Transverse colon (tissue), 4 donors: ENCODE data around the gene UBE3A. TPM values are rescaled to one million over a fixed set of nuclear protein-coding genes. Genes with fewer than 3 reads are reported as not detected.
A peak's percentile ranks its signal among the peaks of the same experiment; 100 is the strongest.

Source experiments
- DNase-seq: peaks from one replicate; pipeline ENCODE4 v3.0.0-alpha.2; 2019
- H3K27ac ChIP-seq, 4 donors: fragments of 200-600 bp; sonication (generic); 2 replicates each; pipeline ENCODE4 v1.5.1; 2016 to 2018; ENCODE audit warnings: inconsistent platforms in 4 of 4
- H3K27me3 ChIP-seq: fragments of 200-600 bp; sonication (generic); 2 replicates; pipeline ENCODE4 v1.5.1; 2017; ENCODE audit warnings: inconsistent platforms
- H3K36me3 ChIP-seq, 4 donors: fragments of 200-600 bp; sonication (generic); 2 replicates each; pipeline ENCODE4 v1.5.1; 2017 to 2019; ENCODE audit warnings: inconsistent platforms in 4 of 4
- H3K4me1 ChIP-seq, 4 donors: fragments of 200-600 bp; sonication (generic); 2 replicates each; pipeline ENCODE4 v1.5.1; 2017 to 2020; ENCODE audit warnings: inconsistent platforms in 4 of 4
- H3K4me3 ChIP-seq, 4 donors: fragments of 200-600 bp; sonication (generic); 1 replicate in 1 of 4; 2 replicates in 3 of 4; pipeline versions ENCODE4 v1.5.1 to v1.6.1; 2017 to 2019; ENCODE audit warnings: inconsistent platforms in 4 of 4
- H3K9me3 ChIP-seq, 2 donors: fragments of 200-600 bp; sonication (generic); 2 replicates each; pipeline ENCODE4 v1.5.1; 2017 to 2019; ENCODE audit warnings: inconsistent platforms in 2 of 2
- EP300 ChIP-seq: sonication (generic); formaldehyde crosslinking; IDR thresholded peaks from one replicate; pipeline ENCODE4 v1.6.1; 2017; ENCODE audit warnings: antibody characterized with exemption, low read depth
- POLR2A ChIP-seq: fragments of 450-650 bp; IDR thresholded peaks from one replicate; pipeline ENCODE4 v1.6.1; 2016; ENCODE audit warnings: antibody characterized with exemption, mild to moderate bottlenecking, moderate library complexity
- POLR2AphosphoS5 ChIP-seq, 3 donors: sonication (generic); formaldehyde crosslinking; IDR thresholded peaks; one replicate each; pipeline ENCODE4 v1.6.1; 2016; ENCODE audit warnings: antibody characterized with exemption in 3 of 3
- WGBS, 2 donors: methylation state at CpG; one replicate each; pipeline ENCODE4 v1.1.5; 2018; ENCODE audit warnings: low coverage in 1 of 2; 5-methylcytosine and 5-hydroxymethylcytosine counted together
- in situ Hi-C, 4 donors: fragments of 200-750 bp; cut with MboI; loops; one replicate each; pipeline versions ENCODE4 v1.15.0 to v1.15.1; 2017; ENCODE audit warnings: low sequenced_read_pairs in 3 of 4, low pct_ligation_motif_present in 1 of 4, low pct_unique_long_range_greater_than_20kb in 1 of 4
- intact Hi-C: fragments of 100-400 bp; cut with DNase I; formaldehyde crosslinking; loops from one replicate; pipeline ENCODE4 v1.15.1; 2023; ENCODE audit warnings: low total_unique reads
- total RNA-seq, 4 donors: library from RNA; depleted of rRNA; stranded (reverse); fragments of >200 nt; gene quantifications; one replicate each; pipeline ENCODE4 v1.1.0, GENCODE V29; 2016
- TF ChIP-seq, protein P1 (sequence below), 5 experiments: fragments of 200-600 bp in 3 of 5; fragments of 450-650 bp in 2 of 5; sonication (generic) in 3 of 5; IDR thresholded peaks; 1 replicate in 2 of 5; 2 replicates in 3 of 5; pipeline ENCODE4 v1.5.1; 2016 to 2017; ENCODE audit warnings: antibody characterized with exemption in 5 of 5, inconsistent platforms in 3 of 5, mild to moderate bottlenecking in 2 of 5, moderate library complexity in 1 of 5

Gene UBE3A
- total RNA-seq, 4 donors from 2014 or later: 52.1 to 92.1 (median 76.5) TPM

DNA sequence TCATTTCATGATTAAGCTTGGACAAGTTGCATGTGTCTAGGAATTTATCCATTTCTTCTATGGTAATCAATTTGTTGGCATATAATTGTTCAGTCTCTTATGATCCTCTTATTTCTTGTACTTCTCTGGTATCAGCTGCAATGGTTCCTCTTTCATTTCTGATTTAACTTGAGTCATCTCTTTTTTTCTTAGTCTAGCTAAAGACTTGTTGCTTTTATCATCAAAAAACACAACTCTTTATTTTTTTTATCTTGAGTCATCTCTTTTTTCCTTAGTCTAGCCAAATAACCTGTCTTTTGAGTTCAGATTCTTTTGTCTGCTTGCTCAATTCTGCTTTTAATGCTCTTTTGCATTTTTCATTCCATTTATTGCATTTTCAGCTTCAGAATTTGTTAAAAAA, 37.3 kb downstream of the UBE3A start:
- no peak overlapping the region for H3K27ac ChIP-seq
- no peak overlapping the region for H3K4me3 ChIP-seq
- in situ Hi-C loops (no loop called here), intact Hi-C loops (no loop called here)
- H3K4me1 ChIP-seq: no peaks in the 10 kb centered on the region
- H3K36me3 ChIP-seq: peaks cover 0 to 39% (median 7%) of the 10 kb centered on the region in 4 donors
- H3K27me3 ChIP-seq: no peaks in the 10 kb centered on the region
- no peaks in the 10 kb centered on the region for H3K9me3 ChIP-seq
- TF ChIP-seq POLR2AphosphoS5 (IDR thresholded peaks at IDR 0.05): no peak
- TF ChIP-seq, protein P1, sequence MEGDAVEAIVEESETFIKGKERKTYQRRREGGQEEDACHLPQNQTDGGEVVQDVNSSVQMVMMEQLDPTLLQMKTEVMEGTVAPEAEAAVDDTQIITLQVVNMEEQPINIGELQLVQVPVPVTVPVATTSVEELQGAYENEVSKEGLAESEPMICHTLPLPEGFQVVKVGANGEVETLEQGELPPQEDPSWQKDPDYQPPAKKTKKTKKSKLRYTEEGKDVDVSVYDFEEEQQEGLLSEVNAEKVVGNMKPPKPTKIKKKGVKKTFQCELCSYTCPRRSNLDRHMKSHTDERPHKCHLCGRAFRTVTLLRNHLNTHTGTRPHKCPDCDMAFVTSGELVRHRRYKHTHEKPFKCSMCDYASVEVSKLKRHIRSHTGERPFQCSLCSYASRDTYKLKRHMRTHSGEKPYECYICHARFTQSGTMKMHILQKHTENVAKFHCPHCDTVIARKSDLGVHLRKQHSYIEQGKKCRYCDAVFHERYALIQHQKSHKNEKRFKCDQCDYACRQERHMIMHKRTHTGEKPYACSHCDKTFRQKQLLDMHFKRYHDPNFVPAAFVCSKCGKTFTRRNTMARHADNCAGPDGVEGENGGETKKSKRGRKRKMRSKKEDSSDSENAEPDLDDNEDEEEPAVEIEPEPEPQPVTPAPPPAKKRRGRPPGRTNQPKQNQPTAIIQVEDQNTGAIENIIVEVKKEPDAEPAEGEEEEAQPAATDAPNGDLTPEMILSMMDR (IDR thresholded peaks at IDR 0.05): no peak
- no peak for TF ChIP-seq EP300
- TF ChIP-seq POLR2A: no peak
- DNase-seq: no peak

DNA sequence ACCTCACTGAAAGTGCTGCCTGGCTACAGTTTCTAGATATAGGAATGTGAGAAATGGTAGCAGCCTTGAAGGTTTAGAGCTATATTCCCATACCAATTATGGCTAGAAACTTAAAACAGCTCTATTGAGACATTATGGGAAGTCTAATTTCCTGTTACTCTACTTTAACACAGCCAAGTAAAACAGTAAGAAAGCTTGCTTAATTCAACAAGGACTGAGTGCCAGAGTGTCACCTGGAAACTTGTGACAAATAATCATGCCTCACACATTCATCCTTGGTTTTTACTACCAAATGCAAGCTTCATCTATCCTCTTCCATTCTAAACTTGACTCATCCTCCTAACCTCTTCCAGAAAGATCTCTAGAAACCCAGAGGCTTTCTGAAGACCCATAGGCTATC, 41.7 kb downstream of the UBE3A start:
- Histone ChIP-seq H3K27me3 (no peaks in the 10 kb centered on the region), H3K9me3 (no peaks in the 10 kb centered on the region), H3K27ac (no peak overlapping the region), H3K4me3 (no peak overlapping the region), H3K4me1 (peaks cover 0 to 9% (median 2%) of the 10 kb centered on the region in 4 donors), H3K36me3 (peaks cover 0 to 24% (median 3%) of the 10 kb centered on the region in 4 donors)
- DNase-seq: no peak
- intact Hi-C loops: loop anchor here (2.0 kb wide), 1 partner anchor 48 kb away; no protein-coding TSS in a partner anchor
- in situ Hi-C loops: no loop called here
- TF ChIP-seq, protein P1 (IDR thresholded peaks at IDR 0.05): no peak
- TF ChIP-seq POLR2AphosphoS5 (IDR thresholded peaks at IDR 0.05) (no peak), POLR2A (no peak), EP300 (no peak)

DNA sequence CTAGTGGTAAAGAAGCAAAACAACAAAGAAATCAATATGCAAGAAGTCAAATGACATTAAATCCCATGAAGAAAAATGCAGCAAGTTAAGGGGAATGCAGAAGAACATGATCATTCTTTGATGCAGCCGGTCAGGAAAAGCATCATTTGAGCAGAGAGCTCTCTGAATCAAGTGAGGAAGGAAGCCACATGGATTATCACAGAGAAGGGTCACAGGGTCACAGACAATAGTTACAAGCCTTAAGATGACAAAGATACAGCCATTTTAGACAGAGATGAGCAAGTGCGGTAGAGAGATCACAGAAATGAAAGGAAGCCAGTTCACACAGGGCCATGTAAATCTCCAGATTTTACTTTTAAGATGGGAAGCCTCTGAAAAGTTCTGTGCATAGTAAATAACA, 43.9 kb downstream of the UBE3A start:
- in situ Hi-C loops (no loop called here), intact Hi-C loops (no loop called here)
- no peak for TF ChIP-seq POLR2A
- Histone ChIP-seq H3K4me3 (no peak overlapping the region), H3K27me3 (no peaks in the 10 kb centered on the region), H3K27ac (no peak overlapping the region), H3K9me3 (no peaks in the 10 kb centered on the region), H3K4me1 (peaks cover 0 to 11% (median 2%) of the 10 kb centered on the region in 4 donors), H3K36me3 (peaks cover 0 to 6% (median 2%) of the 10 kb centered on the region in 4 donors)
- DNase-seq: no peak
- whole genome bisulfite sequencing, 2 donors: 76 to 90% methylated on average over 2 of the region's 2 CpGs

DNA sequence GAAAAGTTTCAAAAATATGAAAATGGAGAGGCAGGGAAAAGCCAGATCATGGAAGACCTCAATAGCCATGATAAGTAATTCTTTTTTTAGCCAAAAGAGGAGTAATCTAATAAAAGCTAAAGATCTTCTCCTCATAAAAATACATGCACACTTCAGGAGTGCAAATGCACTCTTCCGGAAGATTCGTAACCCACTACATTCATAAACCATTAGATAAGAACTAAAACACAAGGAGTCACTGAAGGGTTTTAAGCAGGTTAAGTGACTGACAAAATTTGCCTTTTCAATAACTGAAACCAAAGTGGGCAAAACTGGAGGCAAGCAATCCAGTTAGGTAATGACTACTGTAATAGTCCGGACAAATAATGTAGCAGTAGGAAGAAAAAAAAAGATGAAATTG, 46.0 kb downstream of the UBE3A start:
- no peak overlapping the region for H3K4me3 ChIP-seq
- no peak for DNase-seq
- H3K9me3 ChIP-seq: no peaks in the 10 kb centered on the region
- WGBS, 2 donors: 84 to 91% methylated on average over 3 of the region's 3 CpGs
- peaks cover 0 to 11% (median 2%) of the 10 kb centered on the region in 4 donors for H3K4me1 ChIP-seq
- TF ChIP-seq POLR2A (no peak), EP300 (no peak), POLR2AphosphoS5 (IDR thresholded peaks at IDR 0.05) (no peak)
- TF ChIP-seq, protein P1 (IDR thresholded peaks at IDR 0.05): no peak
- peak overlapping the region in 2 of 4 donors; percentile 19 to 50 for H3K27ac ChIP-seq
- in situ Hi-C loops: no loop called here
- H3K36me3 ChIP-seq: peaks cover 0 to 6% (median 2%) of the 10 kb centered on the region in 4 donors
- intact Hi-C loops: no loop called here
- H3K27me3 ChIP-seq: no peaks in the 10 kb centered on the region

DNA sequence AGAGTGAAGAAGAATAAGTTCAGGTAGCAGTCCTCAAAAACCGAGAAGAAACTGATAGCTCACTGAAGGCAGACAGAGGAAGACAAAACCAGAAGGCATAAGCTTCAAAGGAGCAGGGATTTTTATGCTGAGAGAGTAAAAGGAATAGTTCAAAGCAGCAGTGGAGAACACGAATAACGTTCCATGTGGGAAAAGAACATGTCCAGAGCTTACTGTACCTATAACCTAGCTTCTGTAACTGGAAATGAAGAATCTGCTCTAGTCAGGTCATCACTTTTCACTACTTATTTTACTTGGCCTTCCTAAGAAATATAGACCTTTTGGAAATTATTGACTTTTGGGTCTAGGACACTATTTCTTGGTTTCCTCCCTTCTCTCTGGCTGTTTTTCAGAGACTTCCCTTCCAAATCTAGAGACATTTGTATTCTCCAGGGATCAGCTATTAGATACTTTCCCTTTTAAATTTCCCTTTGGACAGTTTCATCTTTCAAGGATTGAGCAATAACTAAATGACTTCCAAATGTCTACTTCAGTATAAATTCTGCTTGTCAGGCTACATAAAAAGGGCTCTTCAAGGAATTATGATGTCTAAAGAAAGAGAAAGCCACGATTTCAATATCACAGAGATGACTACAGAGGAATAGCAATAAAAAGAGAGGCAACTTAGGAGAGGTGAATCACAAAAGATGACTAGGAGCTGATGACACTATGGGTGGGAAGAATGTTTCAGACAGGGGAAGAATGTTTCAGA, 46.7 kb downstream of the UBE3A start:
- intact Hi-C loops (no loop called here), in situ Hi-C loops (no loop called here)
- no peaks in the 10 kb centered on the region for H3K9me3 ChIP-seq
- no peak overlapping the region for H3K4me3 ChIP-seq
- no peaks in the 10 kb centered on the region for H3K27me3 ChIP-seq
- 79 to 83% methylated on average over 4 of the region's 4 CpGs for WGBS, 2 donors
- peak overlapping the region in 2 of 4 donors; percentile 19 to 50 for H3K27ac ChIP-seq
- no peak for DNase-seq
- peaks cover 0 to 6% (median 2%) of the 10 kb centered on the region in 4 donors for H3K36me3 ChIP-seq
- TF ChIP-seq POLR2A (no peak), EP300 (no peak), POLR2AphosphoS5 (IDR thresholded peaks at IDR 0.05) (peak in 2 of 3 donors; percentile 30 to 46)
- TF ChIP-seq, protein P1 (IDR thresholded peaks at IDR 0.05): no peak
- H3K4me1 ChIP-seq: peaks cover 0 to 11% (median 2%) of the 10 kb centered on the region in 4 donors
